Epithelial cell of alveolus of lung (primary cell): Measurements from ENCODE around the gene SAP25. TPM values are rescaled to one million over a fixed set of nuclear protein-coding genes. Genes with fewer than 3 reads are reported as not detected.

ENCODE experiments used
- total RNA-seq: library from RNA; depleted of rRNA; stranded (reverse); fragments of >200 nt; gene quantifications from 2 replicates; pipeline ENCODE4 v1.2.1, GENCODE V29; 2015

The SAP25 gene
- 1.5 TPM in 1 of 2 replicates, not detected in the other for total RNA-seq

GRCh38 chr7:100573691-100574361 is at the start of gene SAP25:
Gene SAP25, minus strand, starts transcription at chr7:100573900. Its CDS starts 158 bp downstream, at chr7:100573742.

GRCh38 chr7:100611983-100612729 is 38.5 kb upstream of the SAP25 start, which contains the start of gene MOSPD3:
Gene MOSPD3, plus strand, starts transcription at chr7:100612540. Its CDS starts 252 bp downstream, at chr7:100612792.

GRCh38 chr7:100586266-100587025 is 12.7 kb upstream of the SAP25 start, which contains the start of gene FBXO24:
Gene FBXO24, plus strand, starts transcription at chr7:100586328. Its CDS starts 298 bp downstream, at chr7:100586626.

GRCh38 chr7:100585511-100586265 is 12.0 kb upstream of the SAP25 start, which contains the start of gene LRCH4:
Gene LRCH4, minus strand, starts transcription at chr7:100586129. Its CDS starts 29 bp downstream, at chr7:100586100.

GRCh38 chr7:100538654-100539435 is 34.9 kb downstream of the SAP25 start, which contains the start of gene AGFG2:
Gene AGFG2, plus strand, starts transcription at chr7:100539203. Its CDS starts 144 bp downstream, at chr7:100539347.

Other genes starting within 250 kb of the SAP25 start
- 1.9 and 13.3 TPM in 2 replicates for gene PILRB, start 215.8 kb downstream of the SAP25 start, total RNA-seq
- 4.4 TPM in 1 of 2 replicates, not detected in the other for gene PILRA, start 200.4 kb downstream of the SAP25 start, total RNA-seq
- 0.52 and 1.8 TPM in 2 replicates for gene ZCWPW1, start 145.2 kb downstream of the SAP25 start, total RNA-seq
- 27.7 and 35.9 TPM in 2 replicates for gene MEPCE, start 144.1 kb downstream of the SAP25 start, total RNA-seq
- gene PPP1R35, start 137.4 kb downstream of the SAP25 start, total RNA-seq: 15.6 and 33.1 TPM in 2 replicates
- not detected in 2 replicates for gene SPACDR, start 109.6 kb downstream of the SAP25 start, total RNA-seq
- gene TSC22D4, start 94.7 kb downstream of the SAP25 start, total RNA-seq: 35.6 and 79.0 TPM in 2 replicates
- gene NYAP1, start 90.0 kb downstream of the SAP25 start, total RNA-seq: 2.2 and 10.5 TPM in 2 replicates
- 6.6 and 16.9 TPM in 2 replicates for gene AGFG2, start 34.7 kb downstream of the SAP25 start, total RNA-seq
- gene LRCH4, start 12.2 kb upstream of the SAP25 start, total RNA-seq: 36.5 and 119 TPM in 2 replicates
- gene FBXO24, start 12.4 kb upstream of the SAP25 start, total RNA-seq: 0.65 and 2.9 TPM in 2 replicates
- 351 and 978 TPM in 2 replicates for gene PCOLCE, start 28.5 kb upstream of the SAP25 start, total RNA-seq
- gene MOSPD3, start 38.6 kb upstream of the SAP25 start, total RNA-seq: 18.2 and 23.9 TPM in 2 replicates
- 0.64 and 1.6 TPM in 2 replicates for gene TFR2, start 67.7 kb upstream of the SAP25 start, total RNA-seq
- not detected in 2 replicates for gene ACTL6B, start 82.5 kb upstream of the SAP25 start, total RNA-seq
- gene GNB2, start 99.8 kb upstream of the SAP25 start, total RNA-seq: 283 and 312 TPM in 2 replicates
- 7.9 and 20.5 TPM in 2 replicates for gene GIGYF1, start 120.3 kb upstream of the SAP25 start, total RNA-seq
- gene POP7, start 132.2 kb upstream of the SAP25 start, total RNA-seq: 29.5 and 44.6 TPM in 2 replicates
- gene EPO, start 146.6 kb upstream of the SAP25 start, total RNA-seq: 0.48 TPM in 1 of 2 replicates, not detected in the other
- not detected in 2 replicates for gene ZAN, start 159.7 kb upstream of the SAP25 start, total RNA-seq